Loucy (cell line): ENCODE results near the gene HSCB.

ENCODE experiments used
- H2AFZ ChIP-seq: fragments of 200-600 bp; sonication (generic); 2 replicates; pipeline ENCODE4 v1.6.0; 2016; ENCODE audit warnings: antibody characterized with exemption, mild to moderate bottlenecking, low read length, moderate library complexity
- H3F3A ChIP-seq: fragments of 200-600 bp; 2 replicates; pipeline ENCODE4 v1.6.0; 2016; ENCODE audit warnings: antibody characterized with exemption, low read depth, mild to moderate bottlenecking
- H3K27me3 ChIP-seq: fragments of 200-600 bp; sonication (generic); 2 replicates; pipeline ENCODE4 v1.6.1; 2014; ENCODE audit warnings: low read length, mild to moderate bottlenecking; ENCODE audit not compliant: insufficient read depth, poor library complexity, severe bottlenecking
- H3K36me3 ChIP-seq: fragments of 200-600 bp; sonication (generic); 2 replicates; pipeline ENCODE4 v1.6.1; 2016; ENCODE audit warnings: low read length; ENCODE audit not compliant: insufficient read depth
- H3K4me1 ChIP-seq: fragments of 200-600 bp; sonication (generic); 2 replicates; pipeline ENCODE4 v1.5.1; 2014; ENCODE audit warnings: low read length, mild to moderate bottlenecking; ENCODE audit not compliant: insufficient read depth, poor library complexity, severe bottlenecking
- H3K4me2 ChIP-seq: fragments of 200-600 bp; sonication (generic); 2 replicates; pipeline ENCODE4 v1.6.0; 2014; ENCODE audit warnings: antibody characterized with exemption, low read length, low read depth, mild to moderate bottlenecking; ENCODE audit not compliant: poor library complexity, severe bottlenecking
- H3K4me3 ChIP-seq: fragments of 200-600 bp; sonication (generic); 2 replicates; pipeline ENCODE4 v1.5.1; 2014; ENCODE audit warnings: low read length, mild to moderate bottlenecking, mixed read lengths; ENCODE audit not compliant: poor library complexity, severe bottlenecking
- H3K79me2 ChIP-seq: fragments of 200-600 bp; sonication (generic); 2 replicates; pipeline ENCODE4 v1.6.1; 2014; ENCODE audit warnings: low read length; ENCODE audit not compliant: insufficient read depth
- H3K9ac ChIP-seq: fragments of 200-600 bp; sonication (generic); 2 replicates; pipeline ENCODE4 v1.6.0; 2014; ENCODE audit warnings: mild to moderate bottlenecking, low read depth, low read length, moderate library complexity; ENCODE audit not compliant: poor library complexity, severe bottlenecking
- H3K9me2 ChIP-seq: fragments of 200-600 bp; sonication (generic); replicated peaks from 2 replicates; pipeline ENCODE4 v1.6.1; 2016; ENCODE audit warnings: low read depth, low read length, mixed read lengths
- H3K9me3 ChIP-seq: fragments of 200-600 bp; sonication (generic); 2 replicates; pipeline ENCODE4 v1.6.1; 2014; ENCODE audit warnings: mild to moderate bottlenecking, antibody characterized with exemption, low read length, low read depth; ENCODE audit not compliant: insufficient read depth
- H4K20me1 ChIP-seq: fragments of 200-600 bp; sonication (generic); 2 replicates; pipeline ENCODE4 v1.6.0; 2014; ENCODE audit warnings: antibody characterized with exemption, low read length, mild to moderate bottlenecking; ENCODE audit not compliant: insufficient read depth, poor library complexity, severe bottlenecking
- EZH2phosphoT487 ChIP-seq: fragments of 200-600 bp; IDR thresholded peaks from 2 replicates; pipeline ENCODE4 v1.6.1; 2018; ENCODE audit warnings: antibody characterized with exemption, mild to moderate bottlenecking, moderate library complexity, borderline replicate concordance
- TF ChIP-seq, protein P1 (sequence below): fragments of 200-600 bp; sonication (generic); conservative IDR thresholded peaks from 2 replicates; pipeline ENCODE4 v1.5.1; 2014; ENCODE audit warnings: mild to moderate bottlenecking, antibody characterized with exemption, low read length

The HSCB gene

DNA sequence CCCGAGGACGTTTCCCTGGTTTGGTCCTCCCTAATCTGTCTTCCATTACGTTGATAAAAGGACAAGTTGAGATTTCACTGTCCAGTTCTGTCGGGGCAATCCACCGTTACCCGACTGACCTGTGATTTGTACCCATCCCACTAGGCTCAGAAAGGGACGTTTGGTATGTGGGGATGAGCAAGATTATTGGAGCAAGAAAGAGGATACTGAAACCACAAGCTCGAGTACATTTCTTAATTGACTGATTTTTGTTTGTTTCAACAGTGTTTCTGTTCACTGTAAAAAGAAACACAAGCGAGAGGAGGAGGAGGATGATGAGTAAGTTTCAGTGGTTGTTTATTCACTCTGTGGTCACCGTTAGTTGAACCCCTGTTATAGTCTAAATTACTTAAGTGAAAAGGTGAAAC is 31.6 kb downstream of the HSCB start:
- Histone ChIP-seq H3K4me1 (peaks cover 26% of the 10 kb centered on the region), H3K4me2 (peak overlapping the region; percentile 82), H3F3A (no peaks in the 10 kb centered on the region), H3K4me3 (peak overlapping the region; percentile 91), H3K9me3 (no peaks in the 10 kb centered on the region), H3K36me3 (no peaks in the 10 kb centered on the region), H3K27me3 (no peaks in the 10 kb centered on the region), H3K79me2 (peaks cover 55% of the 10 kb centered on the region), H4K20me1 (peaks cover 26% of the 10 kb centered on the region), H3K9me2 (no peaks in the 10 kb centered on the region), H2AFZ (0 out of 2 replicates have a peak overlapping the region, but pooled peaks have one; percentile 25), H3K9ac (peak overlapping the region; percentile 85)
- TF ChIP-seq EZH2phosphoT487 = no peak
- TF ChIP-seq, protein P1, sequence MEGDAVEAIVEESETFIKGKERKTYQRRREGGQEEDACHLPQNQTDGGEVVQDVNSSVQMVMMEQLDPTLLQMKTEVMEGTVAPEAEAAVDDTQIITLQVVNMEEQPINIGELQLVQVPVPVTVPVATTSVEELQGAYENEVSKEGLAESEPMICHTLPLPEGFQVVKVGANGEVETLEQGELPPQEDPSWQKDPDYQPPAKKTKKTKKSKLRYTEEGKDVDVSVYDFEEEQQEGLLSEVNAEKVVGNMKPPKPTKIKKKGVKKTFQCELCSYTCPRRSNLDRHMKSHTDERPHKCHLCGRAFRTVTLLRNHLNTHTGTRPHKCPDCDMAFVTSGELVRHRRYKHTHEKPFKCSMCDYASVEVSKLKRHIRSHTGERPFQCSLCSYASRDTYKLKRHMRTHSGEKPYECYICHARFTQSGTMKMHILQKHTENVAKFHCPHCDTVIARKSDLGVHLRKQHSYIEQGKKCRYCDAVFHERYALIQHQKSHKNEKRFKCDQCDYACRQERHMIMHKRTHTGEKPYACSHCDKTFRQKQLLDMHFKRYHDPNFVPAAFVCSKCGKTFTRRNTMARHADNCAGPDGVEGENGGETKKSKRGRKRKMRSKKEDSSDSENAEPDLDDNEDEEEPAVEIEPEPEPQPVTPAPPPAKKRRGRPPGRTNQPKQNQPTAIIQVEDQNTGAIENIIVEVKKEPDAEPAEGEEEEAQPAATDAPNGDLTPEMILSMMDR = no peak

DNA sequence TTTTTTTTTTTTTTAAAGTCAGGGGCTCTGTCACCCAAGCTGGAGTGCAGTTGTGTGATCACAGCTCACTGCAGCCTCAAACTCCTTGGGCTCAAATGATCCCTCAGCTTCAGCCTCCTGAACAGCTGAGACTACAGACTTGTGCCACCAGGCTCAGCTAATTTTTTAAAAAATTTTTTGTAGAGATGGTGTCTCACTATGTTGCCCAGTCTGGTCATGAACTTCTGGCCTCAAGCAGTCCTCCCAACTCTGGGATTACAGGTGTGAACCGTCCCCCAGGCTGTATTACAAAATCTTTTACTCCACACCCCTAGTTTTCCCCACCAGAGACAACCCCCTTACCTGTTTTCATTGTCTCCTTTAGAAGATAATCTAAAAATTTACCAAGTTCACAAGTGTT is 32.5 kb downstream of the HSCB start:
- Histone ChIP-seq H3K4me2 (peak overlapping the region; percentile 82), H4K20me1 (peaks cover 26% of the 10 kb centered on the region), H3K36me3 (no peaks in the 10 kb centered on the region), H3K4me1 (peaks cover 34% of the 10 kb centered on the region), H3F3A (no peaks in the 10 kb centered on the region), H3K27me3 (no peaks in the 10 kb centered on the region), H3K9me2 (no peaks in the 10 kb centered on the region), H2AFZ (no peak overlapping the region), H3K9ac (peak overlapping the region; percentile 5), H3K79me2 (peaks cover 65% of the 10 kb centered on the region), H3K9me3 (no peaks in the 10 kb centered on the region), H3K4me3 (peak overlapping the region; percentile 91)
- TF ChIP-seq, protein P1 = no peak
- TF ChIP-seq EZH2phosphoT487 = no peak

DNA sequence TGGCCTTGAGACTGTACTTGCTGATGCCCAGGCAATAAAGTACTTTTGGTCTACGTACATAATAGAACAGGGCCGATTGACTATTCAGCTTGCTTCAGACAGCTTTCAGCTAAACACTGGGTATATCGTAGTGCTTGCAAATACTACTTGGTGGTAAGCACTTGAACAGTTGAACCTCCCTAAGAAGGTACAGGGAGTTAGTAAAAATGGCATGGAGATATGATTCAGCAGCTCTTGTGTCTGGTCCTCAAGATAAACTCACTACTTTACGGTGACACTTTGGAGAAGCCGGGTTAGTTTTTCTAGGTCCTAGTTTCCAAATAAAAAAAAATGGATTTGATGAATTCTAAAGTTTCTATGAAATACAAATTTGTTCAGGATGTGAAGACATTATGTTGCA is 38.0 kb downstream of the HSCB start:
- peak overlapping the region; percentile 19 for H3K9ac ChIP-seq
- no peak overlapping the region for H2AFZ ChIP-seq
- H3K9me3 ChIP-seq = no peaks in the 10 kb centered on the region
- peaks cover 90% of the 10 kb centered on the region for H3K79me2 ChIP-seq
- H3K9me2 ChIP-seq = no peaks in the 10 kb centered on the region
- H3K4me2 ChIP-seq = peak overlapping the region; percentile 36
- H3F3A ChIP-seq = no peaks in the 10 kb centered on the region
- peaks cover 35% of the 10 kb centered on the region; the same call in 1 of the 2 replicates for H3K36me3 ChIP-seq
- H4K20me1 ChIP-seq = peaks cover 23% of the 10 kb centered on the region
- peaks cover 49% of the 10 kb centered on the region for H3K4me1 ChIP-seq
- no peak for TF ChIP-seq EZH2phosphoT487
- TF ChIP-seq, protein P1 = no peak
- no peak overlapping the region for H3K4me3 ChIP-seq
- no peaks in the 10 kb centered on the region for H3K27me3 ChIP-seq
